H1 (cell line): ENCODE measurements around the gene LRRC32.

Experiments used
- ATF3 ChIP-seq: IDR thresholded peaks from 2 replicates; pipeline ENCODE4 v1.6.1; 2011; ENCODE audit warnings: low read depth, mild to moderate bottlenecking, low read length; ENCODE audit not compliant: insufficient read depth
- CEBPB ChIP-seq: IDR thresholded peaks from 2 replicates; pipeline ENCODE4 v1.6.1; 2012; ENCODE audit warnings: low read depth, low read length
- CHD2 ChIP-seq: IDR thresholded peaks from 2 replicates; pipeline ENCODE4 v1.6.1; 2012; ENCODE audit warnings: low read length, improper control_type of control experiment
- CTCF ChIP-seq, 3 experiments: IDR thresholded peaks; 1 replicate in 2 of 3; 2 replicates in 1 of 3; pipeline versions ENCODE4 v1.5.1 to v1.6.1; 2011; ENCODE audit warnings: low read length in 3 of 3, mild to moderate bottlenecking in 3 of 3, inconsistent platforms in 2 of 3, low read depth in 1 of 3, moderate library complexity in 1 of 3; ENCODE audit not compliant: insufficient read depth in 1 of 3; ENCODE audit errors: control extremely low read depth in 1 of 3
- EZH2 ChIP-seq: fragments of 200-600 bp; sonication (generic); IDR thresholded peaks from 2 replicates; pipeline ENCODE4 v1.7.1; 2012; ENCODE audit warnings: low read depth, mild to moderate bottlenecking, moderate library complexity, low read length, inconsistent platforms; ENCODE audit not compliant: severe bottlenecking
- POLR2A ChIP-seq, 2 experiments: IDR thresholded peaks; 1 replicate in 1 of 2; 2 replicates in 1 of 2; pipeline ENCODE4 v1.6.1; 2011; ENCODE audit warnings: low read depth in 2 of 2, low read length in 2 of 2, mild to moderate bottlenecking in 2 of 2; ENCODE audit errors: control extremely low read depth in 1 of 2
- POLR2AphosphoS5 ChIP-seq: IDR thresholded peaks from 2 replicates; pipeline ENCODE4 v1.6.1; 2011; ENCODE audit warnings: low read depth, low read length
- SUZ12 ChIP-seq: fragments of 200-600 bp; sonication (generic); IDR thresholded peaks from 2 replicates; pipeline ENCODE4 v1.6.1; 2012; ENCODE audit warnings: mild to moderate bottlenecking, inconsistent platforms, low read length, moderate library complexity, mixed read lengths
- ZNF274 ChIP-seq: IDR thresholded peaks from 2 replicates; pipeline ENCODE4 v1.7.0; 2012; ENCODE audit warnings: low read length, borderline replicate concordance; ENCODE audit errors: extremely low read depth
- TF ChIP-seq, protein P1 (sequence below): IDR thresholded peaks from 2 replicates; pipeline ENCODE4 v1.6.1; 2011; ENCODE audit warnings: low read length, improper control_type of control experiment

- TF ChIP-seq CHD2 (no peak), EZH2 (no peak), CTCF (IDR thresholded peaks at IDR 0.05; ENCODE audit: control extremely low read depth in 1 of 3, insufficient read depth in 1 of 3, low read depth in 1 of 3, low read length in 3 of 3) (no peak), POLR2AphosphoS5 (no peak), ATF3 (no peak), ZNF274 (no peak), SUZ12 (no peak), CEBPB (no peak), POLR2A (IDR thresholded peaks at IDR 0.05; ENCODE audit: control extremely low read depth in 1 of 2, low read depth in 2 of 2, low read length in 2 of 2) (no peak)
- TF ChIP-seq, protein P1, sequence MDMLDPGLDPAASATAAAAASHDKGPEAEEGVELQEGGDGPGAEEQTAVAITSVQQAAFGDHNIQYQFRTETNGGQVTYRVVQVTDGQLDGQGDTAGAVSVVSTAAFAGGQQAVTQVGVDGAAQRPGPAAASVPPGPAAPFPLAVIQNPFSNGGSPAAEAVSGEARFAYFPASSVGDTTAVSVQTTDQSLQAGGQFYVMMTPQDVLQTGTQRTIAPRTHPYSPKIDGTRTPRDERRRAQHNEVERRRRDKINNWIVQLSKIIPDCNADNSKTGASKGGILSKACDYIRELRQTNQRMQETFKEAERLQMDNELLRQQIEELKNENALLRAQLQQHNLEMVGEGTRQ, result no peak
Observed at GRCh38 chr11:76654980-76655379, 15.6 kb downstream of the LRRC32 start.
